Suprapubic skin (tissue), 4 donors: ENCODE measurements around the gene COMMD6. TPM values are rescaled to one million over a fixed set of nuclear protein-coding genes. Genes with fewer than 3 reads are reported as not detected.

Experiments used
- DNase-seq, 2 donors: peaks; one replicate each; pipeline ENCODE4 v3.0.0-alpha.2; 2019; ENCODE audit warnings: low spot score in 2 of 2
- H3K27ac ChIP-seq: fragments of 200-600 bp; sonication (generic); one replicate; pipeline ENCODE4 v1.5.1; 2019
- H3K27me3 ChIP-seq: fragments of 200-600 bp; sonication (generic); one replicate; pipeline ENCODE4 v1.5.1; 2019
- H3K36me3 ChIP-seq: fragments of 200-600 bp; sonication (generic); one replicate; pipeline ENCODE4 v1.5.1; 2019
- H3K4me1 ChIP-seq: fragments of 200-600 bp; sonication (generic); one replicate; pipeline ENCODE4 v1.5.1; 2019
- H3K4me3 ChIP-seq: fragments of 200-600 bp; sonication (generic); one replicate; pipeline ENCODE4 v1.5.1; 2019; ENCODE audit warnings: mild to moderate bottlenecking
- H3K9me3 ChIP-seq: fragments of 200-600 bp; sonication (generic); one replicate; pipeline ENCODE4 v1.5.1; 2019
- CTCF ChIP-seq, 2 donors: fragments of 200-600 bp in 1 of 2; fragments of 450-650 bp in 1 of 2; sonication (generic) in 1 of 2; IDR thresholded peaks; one replicate each; pipeline ENCODE4 v1.5.1; 2016 to 2019; ENCODE audit warnings: antibody characterized with exemption in 2 of 2, mild to moderate bottlenecking in 1 of 2, moderate library complexity in 1 of 2
- EP300 ChIP-seq: sonication (generic); formaldehyde crosslinking; IDR thresholded peaks from one replicate; pipeline ENCODE4 v1.6.1; 2017; ENCODE audit warnings: antibody characterized with exemption
- POLR2A ChIP-seq, 2 donors: fragments of 450-650 bp; IDR thresholded peaks; one replicate each; pipeline ENCODE4 v1.6.1; 2017; ENCODE audit warnings: antibody characterized with exemption in 2 of 2, mild to moderate bottlenecking in 2 of 2, moderate library complexity in 2 of 2
- POLR2AphosphoS5 ChIP-seq, 3 donors: sonication (generic); formaldehyde crosslinking; IDR thresholded peaks; one replicate each; pipeline ENCODE4 v1.6.1; 2017; ENCODE audit warnings: antibody characterized with exemption in 3 of 3
- whole genome bisulfite sequencing: methylation state at CpG from one replicate; pipeline ENCODE4 v1.1.5; 2018; 5-methylcytosine and 5-hydroxymethylcytosine counted together
- total RNA-seq, 4 donors: library from RNA; depleted of rRNA; stranded (reverse); fragments of >200 nt; gene quantifications; one replicate each; pipeline ENCODE4 v1.1.0, GENCODE V29; 2016

The COMMD6 gene
- total RNA-seq, 4 donors from 2014 or later: 26.6 to 71.0 (median 42.2) TPM

- H3K9me3 ChIP-seq: no peaks in the 10 kb centered on the region
- no peak for DNase-seq
- 45% methylated on average over 5 of the region's 5 CpGs for WGBS
- no peaks in the 10 kb centered on the region for H3K27me3 ChIP-seq
- H3K4me3 ChIP-seq: no peak overlapping the region
- peak overlapping the region; percentile 8 for H3K27ac ChIP-seq
- peaks cover 11% of the 10 kb centered on the region for H3K4me1 ChIP-seq
- TF ChIP-seq POLR2AphosphoS5 (IDR thresholded peaks at IDR 0.05) (no peak), CTCF (IDR thresholded peaks at IDR 0.05) (no peak), POLR2A (IDR thresholded peaks at IDR 0.05) (no peak), EP300 (no peak)
- H3K36me3 ChIP-seq: no peaks in the 10 kb centered on the region
Observed at GRCh38 chr13:75486146-75487062, 51.2 kb downstream of the COMMD6 start.

GRCh38 chr13:75485286-75486062 is 52.2 kb downstream of the COMMD6 start:
- WGBS: 90% methylated on average over 1 of the region's 1 CpG
- Histone ChIP-seq H3K9me3 (no peaks in the 10 kb centered on the region), H3K27ac (peak overlapping the region; percentile 26), H3K27me3 (no peaks in the 10 kb centered on the region), H3K36me3 (no peaks in the 10 kb centered on the region), H3K4me1 (peaks cover 16% of the 10 kb centered on the region), H3K4me3 (no peak overlapping the region)
- no peak for DNase-seq
- no peak for TF ChIP-seq POLR2A (IDR thresholded peaks at IDR 0.05)
- TF ChIP-seq CTCF (IDR thresholded peaks at IDR 0.05): no peak
- TF ChIP-seq EP300: no peak
- no peak for TF ChIP-seq POLR2AphosphoS5 (IDR thresholded peaks at IDR 0.05)

GRCh38 chr13:75482820-75483079 is 54.9 kb downstream of the COMMD6 start:
- Histone ChIP-seq H3K4me1 (peaks cover 40% of the 10 kb centered on the region), H3K36me3 (no peaks in the 10 kb centered on the region), H3K27me3 (no peaks in the 10 kb centered on the region), H3K4me3 (peak overlapping the region; percentile 81), H3K9me3 (no peaks in the 10 kb centered on the region), H3K27ac (peak overlapping the region; percentile 88)
- no peak for DNase-seq
- TF ChIP-seq EP300: no peak
- TF ChIP-seq POLR2A (IDR thresholded peaks at IDR 0.05): no peak
- no peak for TF ChIP-seq CTCF (IDR thresholded peaks at IDR 0.05)
- no peak for TF ChIP-seq POLR2AphosphoS5 (IDR thresholded peaks at IDR 0.05)
- 0% methylated on average over 1 of the region's 1 CpG for WGBS

- Histone ChIP-seq H3K4me1 (peaks cover 44% of the 10 kb centered on the region), H3K36me3 (no peaks in the 10 kb centered on the region), H3K27ac (peak within 1 kb of the TSS; percentile 88), H3K4me3 (peak within 1 kb of the TSS; percentile 81), H3K27me3 (no peaks in the 10 kb centered on the region), H3K9me3 (no peaks in the 10 kb centered on the region)
- WGBS: under 1% methylated on average over 44 of the region's 58 CpGs
- peak in 2 of 3 donors; percentile 76 to 77 for TF ChIP-seq POLR2AphosphoS5 (IDR thresholded peaks at IDR 0.05)
- no peak for TF ChIP-seq EP300
- TF ChIP-seq CTCF (IDR thresholded peaks at IDR 0.05): peak; percentile 35 to 71
- no peak for TF ChIP-seq POLR2A (IDR thresholded peaks at IDR 0.05)
- peak; percentile 89 to 90 for DNase-seq
Observed at GRCh38 chr13:75482070-75482819, 55.4 kb downstream of the COMMD6 start, which contains the start of gene TBC1D4. TBC1D4 (minus strand) TSS chr13:75482169; CDS start chr13:75481767, 402 bp downstream.
